Prostate gland (tissue), 2 donors: Measurements from ENCODE around the gene ARMC9. TPM values are rescaled to one million over a fixed set of nuclear protein-coding genes. Genes with fewer than 3 reads are reported as not detected.

Experiments used
- DNase-seq: peaks from one replicate; pipeline ENCODE4 v3.0.0-alpha.2; 2019; ENCODE audit warnings: low spot score
- H3K27ac ChIP-seq, 2 donors: fragments of 200-600 bp; sonication (generic); 2 replicates each; pipeline ENCODE4 v1.5.1; 2017 to 2019
- H3K27me3 ChIP-seq: fragments of 200-600 bp; sonication (generic); replicated peaks from 2 replicates; pipeline ENCODE4 v1.5.1; 2019; ENCODE audit not compliant: insufficient read depth
- H3K36me3 ChIP-seq, 2 donors: fragments of 200-600 bp; sonication (generic); 1 replicate in 1 of 2; 2 replicates in 1 of 2; pipeline versions ENCODE4 v1.5.1 to v1.8.1; 2017 to 2019
- H3K4me1 ChIP-seq: fragments of 200-600 bp; sonication (generic); replicated peaks from 2 replicates; pipeline ENCODE4 v1.5.1; 2019
- H3K4me3 ChIP-seq, 2 donors: fragments of 200-600 bp; sonication (generic); 2 replicates each; pipeline ENCODE4 v1.5.1; 2017 to 2019
- H3K9me3 ChIP-seq: fragments of 200-600 bp; sonication (generic); 2 replicates; pipeline ENCODE4 v1.5.1; 2017
- CTCF ChIP-seq, 4 experiments: fragments of 200-600 bp in 2 of 4; fragments of 450-650 bp in 2 of 4; sonication (generic) in 2 of 4; IDR thresholded peaks; 1 replicate in 3 of 4; 2 replicates in 1 of 4; pipeline ENCODE4 v1.5.1; 2016 to 2019; ENCODE audit warnings: antibody characterized with exemption in 4 of 4, mild to moderate bottlenecking in 2 of 4, moderate library complexity in 2 of 4
- POLR2A ChIP-seq: fragments of 450-650 bp; IDR thresholded peaks from one replicate; pipeline ENCODE4 v1.6.1; 2016; ENCODE audit warnings: antibody characterized with exemption, mild to moderate bottlenecking
- POLR2AphosphoS5 ChIP-seq: sonication (generic); formaldehyde crosslinking; IDR thresholded peaks from one replicate; pipeline ENCODE4 v1.6.1; 2017; ENCODE audit warnings: antibody characterized with exemption
- WGBS: methylation state at CpG from one replicate; pipeline ENCODE4 v1.1.5; 2018; 5-methylcytosine and 5-hydroxymethylcytosine counted together
- intact Hi-C: fragments of 100-400 bp; cut with DNase I; formaldehyde crosslinking; loops from one replicate; pipeline ENCODE4 v1.14.2; 2022
- total RNA-seq, 2 donors: library from RNA; depleted of rRNA; stranded (reverse); fragments of >200 nt; gene quantifications; one replicate each; pipeline ENCODE4 v1.1.0, GENCODE V29; 2016

The ARMC9 gene
- total RNA-seq, 2 donors from 2014 or later: 11.3 to 40.0 TPM

DNA sequence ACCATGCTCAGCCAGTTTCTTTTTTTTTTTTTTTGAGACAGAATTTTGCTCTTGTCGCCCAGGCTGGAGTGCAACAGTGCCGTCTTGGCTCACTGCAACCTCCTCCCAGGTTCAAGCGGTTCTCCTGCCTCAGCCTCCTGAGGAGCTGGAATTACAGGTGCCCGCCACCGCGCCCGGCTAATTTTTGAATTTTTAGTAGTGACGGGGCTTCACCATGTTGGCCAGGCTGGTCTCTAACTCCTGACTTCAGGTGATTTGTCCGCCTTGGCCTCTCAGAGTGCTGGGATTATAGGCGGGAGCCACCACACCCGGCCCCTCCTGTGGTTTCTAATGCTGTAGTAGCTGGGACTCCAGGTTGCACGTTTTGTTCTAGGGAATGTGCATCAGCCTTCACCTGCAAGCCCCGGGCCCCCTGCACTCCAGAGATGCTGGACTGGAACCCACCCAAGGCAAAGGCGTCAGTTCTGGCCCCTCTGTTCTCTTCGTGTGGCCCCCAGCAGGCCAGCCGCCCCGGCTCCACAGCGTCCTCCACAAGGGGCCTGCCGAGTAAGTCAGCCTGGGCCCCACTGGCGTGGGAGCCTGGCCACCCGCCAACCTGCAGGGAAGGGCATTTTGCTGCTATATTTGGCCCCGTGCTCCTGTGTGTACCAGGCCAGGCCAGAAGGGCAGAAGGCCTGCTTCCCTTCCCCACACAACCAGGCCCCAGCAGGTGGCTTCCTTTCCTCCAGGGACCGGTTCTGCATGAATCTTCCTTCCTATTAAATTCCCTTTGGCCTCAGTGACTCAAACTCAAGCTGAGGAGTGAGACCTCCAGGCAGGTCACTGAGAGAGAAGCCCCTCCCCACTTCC, 171.4 kb downstream of the ARMC9 start:
- TF ChIP-seq CTCF (IDR thresholded peaks at IDR 0.05): no peak
- H3K9me3 ChIP-seq: no peaks in the 10 kb centered on the region
- intact Hi-C loops: no loop called here
- no peak for DNase-seq
- no peaks in the 10 kb centered on the region for H3K27me3 ChIP-seq
- H3K27ac ChIP-seq: no peak overlapping the region
- H3K4me3 ChIP-seq: no peak overlapping the region
- WGBS: 83% methylated on average over 23 of the region's 23 CpGs
- no peaks in the 10 kb centered on the region for H3K36me3 ChIP-seq
- no peaks in the 10 kb centered on the region for H3K4me1 ChIP-seq

GRCh38 chr2:231370429-231370748, 172.0 kb downstream of the ARMC9 start:
- Histone ChIP-seq H3K4me1 (no peaks in the 10 kb centered on the region), H3K4me3 (no peak overlapping the region), H3K9me3 (no peaks in the 10 kb centered on the region), H3K27me3 (no peaks in the 10 kb centered on the region), H3K27ac (no peak overlapping the region), H3K36me3 (no peaks in the 10 kb centered on the region)
- intact Hi-C loops: no loop called here
- 85% methylated on average over 5 of the region's 6 CpGs for WGBS
- no peak for DNase-seq
- TF ChIP-seq POLR2AphosphoS5 (no peak), POLR2A (no peak), CTCF (IDR thresholded peaks at IDR 0.05) (no peak)

DNA sequence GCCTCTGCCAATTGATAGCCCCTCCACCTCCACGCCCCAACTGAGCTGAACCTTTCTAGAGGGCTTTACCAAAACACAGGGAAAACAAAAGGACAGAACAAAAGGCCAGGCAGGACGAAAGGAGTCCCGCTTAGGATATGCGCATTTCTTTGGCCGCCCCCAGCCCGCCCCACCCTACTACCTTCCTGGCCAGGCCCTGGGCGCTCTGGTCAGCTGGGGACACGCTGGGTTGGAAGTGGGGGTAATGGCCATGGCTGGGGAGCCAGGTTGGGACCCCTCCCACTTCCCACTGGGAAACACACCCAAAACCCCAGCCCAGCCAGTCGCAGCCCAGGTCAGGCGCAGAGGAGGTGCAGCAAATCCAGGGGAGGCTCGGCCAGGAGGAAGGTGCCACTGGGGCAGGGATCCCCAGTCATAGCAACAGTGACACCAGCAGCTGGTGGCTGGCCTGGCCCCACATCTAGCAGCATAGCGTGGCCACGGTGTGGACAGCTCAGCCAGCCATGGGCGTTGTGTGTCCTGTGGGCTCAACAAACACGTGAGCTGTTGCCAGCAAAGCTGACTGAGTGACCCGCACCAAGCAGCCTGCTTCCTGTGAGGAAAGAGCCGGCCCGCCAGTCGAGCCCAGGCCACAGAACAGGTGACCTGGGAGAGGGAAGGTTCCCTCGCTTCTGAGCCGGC, 172.5 kb downstream of the ARMC9 start:
- TF ChIP-seq POLR2AphosphoS5: no peak
- TF ChIP-seq CTCF (IDR thresholded peaks at IDR 0.05): no peak
- TF ChIP-seq POLR2A: no peak
- no peak for DNase-seq
- Histone ChIP-seq H3K27ac (no peak overlapping the region), H3K4me1 (no peaks in the 10 kb centered on the region), H3K36me3 (no peaks in the 10 kb centered on the region), H3K9me3 (no peaks in the 10 kb centered on the region), H3K4me3 (no peak overlapping the region), H3K27me3 (no peaks in the 10 kb centered on the region)
- intact Hi-C loops: no loop called here
- 90% methylated on average over 21 of the region's 21 CpGs for WGBS

DNA sequence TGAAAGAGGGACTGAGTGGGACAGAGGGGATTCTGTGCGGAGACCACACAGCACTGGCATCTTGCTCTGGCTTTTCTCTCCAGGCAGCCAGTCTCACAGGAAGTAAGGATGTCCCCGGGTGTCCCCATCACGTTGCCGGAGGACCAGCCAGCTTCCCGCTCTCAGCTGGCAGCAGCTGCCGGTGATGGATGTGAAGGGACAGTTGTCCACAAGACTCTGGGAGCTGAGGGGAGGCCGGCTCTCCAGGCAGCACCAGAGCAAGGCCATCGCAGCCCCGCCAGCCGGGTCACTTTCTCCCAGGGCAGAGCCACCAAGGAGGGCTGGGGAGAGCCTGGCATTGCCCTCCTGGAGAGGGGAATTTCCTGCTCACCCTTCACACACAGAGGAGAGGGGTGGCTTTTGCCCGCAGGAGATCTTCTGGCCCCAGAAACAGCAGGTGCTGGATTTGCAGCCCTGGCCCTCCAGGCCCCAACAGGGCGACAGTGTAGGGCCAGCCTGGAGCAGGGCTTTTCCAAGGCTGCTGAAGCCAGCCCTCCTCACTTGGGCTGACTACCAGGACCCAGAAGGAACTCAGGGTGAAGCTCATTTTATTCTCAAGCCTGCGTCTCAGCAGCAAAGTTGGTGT, 173.1 kb downstream of the ARMC9 start:
- H3K36me3 ChIP-seq: no peaks in the 10 kb centered on the region
- intact Hi-C loops: no loop called here
- WGBS: 81% methylated on average over 12 of the region's 13 CpGs
- no peak for TF ChIP-seq CTCF (IDR thresholded peaks at IDR 0.05)
- TF ChIP-seq POLR2A: no peak
- no peak for TF ChIP-seq POLR2AphosphoS5
- no peaks in the 10 kb centered on the region for H3K9me3 ChIP-seq
- no peak for DNase-seq
- H3K4me3 ChIP-seq: no peak overlapping the region
- no peak overlapping the region for H3K27ac ChIP-seq
- no peaks in the 10 kb centered on the region for H3K27me3 ChIP-seq
- H3K4me1 ChIP-seq: no peaks in the 10 kb centered on the region
